ENCODE results near the gene CTIF.

The CTIF gene

DNA sequence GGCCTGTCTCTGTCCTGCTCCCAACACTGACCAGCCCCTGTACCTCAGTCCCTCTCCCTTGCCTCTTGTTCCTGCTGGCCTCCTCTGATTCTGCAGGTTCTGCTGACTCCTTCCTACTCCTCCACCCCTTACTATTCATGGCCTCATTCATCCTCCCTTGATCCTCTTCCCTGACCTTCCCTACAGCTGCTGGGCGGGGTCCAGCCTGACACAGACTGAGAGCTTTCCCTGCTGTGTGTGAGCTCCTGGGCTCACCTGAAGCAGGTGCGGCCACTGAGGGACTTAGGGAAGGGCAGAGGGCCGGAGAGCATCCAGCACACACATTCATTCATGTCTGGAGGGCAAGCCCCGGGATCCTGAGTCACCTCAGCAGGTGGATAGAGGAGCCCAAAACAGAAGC, 185.6 kb downstream of the CTIF start:
- H3K4me1 Mint-ChIP-seq (ENCODE audit: low read depth) = peaks cover 50% of the 10 kb centered on the region
- intact Hi-C loops (cut with micrococcal nuclease) = no loop called here
- H3K36me3 Mint-ChIP-seq (ENCODE audit: low read depth) = peaks cover 15% of the 10 kb centered on the region
- no peaks in the 10 kb centered on the region for H3K27me3 Mint-ChIP-seq
- H3K4me3 Mint-ChIP-seq = no peak overlapping the region
- H3K9me3 Mint-ChIP-seq = peaks cover 24% of the 10 kb centered on the region
- H3K27ac Mint-ChIP-seq = no peak overlapping the region

DNA sequence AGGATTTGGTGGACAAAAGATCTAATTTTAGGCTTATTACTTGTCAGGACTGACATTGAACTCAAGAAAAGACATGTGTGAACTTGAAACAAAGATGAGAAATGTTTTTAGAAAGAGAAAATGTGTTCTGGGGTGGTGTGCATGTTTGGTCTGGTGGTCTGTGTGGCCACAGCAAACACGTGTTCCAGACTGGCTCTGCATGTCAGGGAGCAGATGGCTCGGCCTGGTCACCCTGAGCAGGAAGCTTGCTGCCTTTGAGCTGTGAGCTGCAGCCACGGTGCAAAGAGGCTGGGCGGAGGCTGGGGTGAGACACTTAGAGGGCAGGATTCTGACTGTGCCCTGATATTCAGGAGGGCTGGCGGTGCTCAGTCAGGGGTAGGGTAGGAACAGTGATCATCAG, 186.1 kb downstream of the CTIF start:
- H3K27ac Mint-ChIP-seq = no peak overlapping the region
- H3K4me1 Mint-ChIP-seq (ENCODE audit: low read depth) = peaks cover 53% of the 10 kb centered on the region
- peaks cover 24% of the 10 kb centered on the region for H3K9me3 Mint-ChIP-seq
- H3K36me3 Mint-ChIP-seq (ENCODE audit: low read depth) = peaks cover 14% of the 10 kb centered on the region
- no peak overlapping the region for H3K4me3 Mint-ChIP-seq
- intact Hi-C loops (cut with micrococcal nuclease) = no loop called here
- no peaks in the 10 kb centered on the region for H3K27me3 Mint-ChIP-seq

DNA sequence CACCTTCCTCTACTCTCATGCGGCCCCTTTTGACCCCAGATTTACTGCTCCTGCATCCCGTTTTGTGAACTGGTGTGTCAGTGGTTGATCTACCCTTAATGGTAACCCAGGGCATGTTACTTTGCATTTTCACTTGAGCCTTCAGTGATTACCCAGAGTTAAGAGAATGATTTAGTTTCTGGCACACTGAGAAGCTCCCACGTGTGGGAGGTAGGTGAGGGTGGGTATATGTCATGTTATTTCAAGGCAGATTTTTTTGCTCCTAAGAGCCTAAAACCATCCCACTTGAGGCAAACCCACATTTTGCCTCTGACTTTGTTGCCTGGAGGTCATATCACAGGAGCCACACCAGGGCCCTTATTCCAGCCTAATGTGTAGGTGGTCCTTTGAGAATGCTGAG, 186.7 kb downstream of the CTIF start:
- Mint-ChIP-seq H3K4me1 (ENCODE audit: low read depth) (peaks cover 47% of the 10 kb centered on the region), H3K9me3 (peaks cover 24% of the 10 kb centered on the region), H3K27me3 (no peaks in the 10 kb centered on the region), H3K4me3 (no peak overlapping the region), H3K36me3 (ENCODE audit: low read depth) (peaks cover 14% of the 10 kb centered on the region), H3K27ac (no peak overlapping the region)
- intact Hi-C loops (cut with micrococcal nuclease) = no loop called here

DNA sequence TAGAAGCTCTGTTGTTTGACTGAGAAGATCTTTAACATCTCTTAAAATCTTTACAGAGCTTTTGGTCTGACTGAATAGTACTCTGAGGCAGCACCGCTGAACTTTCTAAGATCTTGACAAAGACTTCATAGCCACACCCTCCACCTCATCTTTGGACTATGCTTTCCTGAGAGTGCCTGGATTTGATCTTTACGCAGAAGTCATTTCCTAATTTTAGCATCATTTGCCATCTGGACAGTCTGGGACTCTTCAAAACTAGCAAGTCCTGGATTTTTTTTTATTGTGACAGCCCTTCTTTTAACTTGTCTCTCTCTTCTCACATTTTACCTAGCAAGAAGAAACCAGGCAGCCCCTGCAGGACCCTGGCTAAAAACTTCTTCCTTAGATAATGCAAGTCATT, 188.8 kb downstream of the CTIF start:
- peaks cover 24% of the 10 kb centered on the region for H3K9me3 Mint-ChIP-seq
- peaks cover 3% of the 10 kb centered on the region for H3K27me3 Mint-ChIP-seq
- intact Hi-C loops (cut with micrococcal nuclease) = no loop called here
- peaks cover 14% of the 10 kb centered on the region for H3K36me3 Mint-ChIP-seq (ENCODE audit: low read depth)
- H3K4me3 Mint-ChIP-seq = no peak overlapping the region
- peak overlapping the region; percentile 50 for H3K27ac Mint-ChIP-seq
- peaks cover 52% of the 10 kb centered on the region for H3K4me1 Mint-ChIP-seq (ENCODE audit: low read depth)

DNA sequence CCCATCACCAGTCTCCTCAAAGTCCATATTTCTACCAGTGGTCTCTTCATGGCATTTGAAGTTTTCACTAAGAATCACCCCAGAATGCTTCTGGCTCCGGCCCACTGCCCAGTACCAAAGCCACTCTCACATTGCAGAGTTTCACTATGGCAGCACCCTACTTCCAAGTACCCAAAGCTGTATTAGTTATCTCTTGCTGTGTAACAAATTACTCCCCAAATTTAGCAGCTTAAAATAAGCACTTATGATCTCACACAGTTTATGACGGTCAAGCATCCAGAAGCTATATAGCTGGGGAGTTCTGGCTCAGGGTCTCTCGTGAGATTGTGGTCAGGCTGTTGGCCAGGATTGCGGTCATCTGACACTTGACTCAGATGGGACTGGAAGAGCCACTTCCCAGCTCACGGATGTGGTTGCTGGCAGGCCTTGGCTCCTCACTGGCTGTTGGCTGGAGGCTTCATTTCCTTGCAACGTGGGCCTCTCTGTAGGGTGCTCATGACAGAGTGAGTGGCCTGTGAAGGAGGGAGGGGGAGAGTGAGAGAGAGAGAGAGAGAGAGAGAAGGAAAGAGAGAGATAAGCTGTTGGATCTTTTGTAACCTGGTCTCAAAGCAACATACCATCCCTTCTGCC, 189.5 kb downstream of the CTIF start:
- peaks cover 24% of the 10 kb centered on the region for H3K9me3 Mint-ChIP-seq
- H3K27me3 Mint-ChIP-seq = peaks cover 3% of the 10 kb centered on the region
- intact Hi-C loops (cut with micrococcal nuclease) = no loop called here
- H3K4me1 Mint-ChIP-seq (ENCODE audit: low read depth) = peaks cover 58% of the 10 kb centered on the region
- peak overlapping the region; percentile 50 for H3K27ac Mint-ChIP-seq
- H3K4me3 Mint-ChIP-seq = no peak overlapping the region
- H3K36me3 Mint-ChIP-seq (ENCODE audit: low read depth) = peaks cover 14% of the 10 kb centered on the region

DNA sequence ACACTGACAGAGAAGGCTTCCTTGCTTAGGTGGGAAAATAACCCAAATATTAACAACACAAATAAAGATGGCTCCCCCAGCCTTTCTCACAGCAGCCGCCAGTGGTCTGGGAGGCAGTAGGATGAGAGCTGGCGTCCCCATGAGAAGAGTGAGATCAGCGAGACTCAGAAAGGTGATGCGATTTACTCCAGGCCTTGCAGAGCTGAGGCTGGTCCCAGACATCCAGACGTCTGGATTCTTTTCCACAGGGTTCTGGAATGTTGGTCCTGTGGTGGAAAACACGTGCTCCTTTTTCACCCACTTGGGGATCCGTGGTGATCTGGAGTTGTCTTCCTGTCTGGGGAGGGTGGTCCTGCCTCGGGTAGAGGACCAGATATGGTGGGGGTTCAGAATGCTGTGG, 190.6 kb downstream of the CTIF start:
- intact Hi-C loops (cut with micrococcal nuclease) = no loop called here

DNA sequence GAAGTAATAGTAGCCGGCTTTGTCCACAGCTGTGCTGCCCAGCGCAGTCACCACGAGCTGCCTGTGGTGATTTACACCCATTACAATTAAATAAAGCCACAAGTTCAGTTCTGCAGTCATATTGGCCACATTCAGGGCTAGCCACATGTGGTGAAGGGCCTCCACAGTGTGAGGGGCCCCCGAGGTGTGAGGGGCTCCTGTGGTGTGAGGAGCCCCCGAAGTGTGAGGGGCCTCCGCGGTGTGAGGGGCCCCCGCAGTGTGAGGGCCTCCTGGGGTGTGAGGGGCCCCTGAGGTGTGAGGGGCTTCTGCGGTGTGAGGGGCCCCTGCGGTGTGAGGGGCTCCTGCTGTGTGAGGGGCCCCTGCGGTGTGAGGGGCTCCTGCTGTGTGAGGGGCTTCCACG, 191.2 kb downstream of the CTIF start:
- peaks cover 3% of the 10 kb centered on the region for H3K27me3 Mint-ChIP-seq
- peaks cover 69% of the 10 kb centered on the region for H3K4me1 Mint-ChIP-seq (ENCODE audit: low read depth)
- H3K4me3 Mint-ChIP-seq = no peak overlapping the region
- intact Hi-C loops (cut with micrococcal nuclease) = no loop called here
- H3K9me3 Mint-ChIP-seq = peaks cover 24% of the 10 kb centered on the region
- H3K36me3 Mint-ChIP-seq (ENCODE audit: low read depth) = peaks cover 14% of the 10 kb centered on the region
- peak overlapping the region; percentile 50 for H3K27ac Mint-ChIP-seq

More for the DNA sequence above, 190.6 kb downstream of the CTIF start:
- Mint-ChIP-seq H3K36me3 (ENCODE audit: low read depth) (peaks cover 14% of the 10 kb centered on the region), H3K4me1 (ENCODE audit: low read depth) (peaks cover 66% of the 10 kb centered on the region), H3K9me3 (peaks cover 24% of the 10 kb centered on the region), H3K27ac (peak overlapping the region; percentile 50), H3K4me3 (no peak overlapping the region), H3K27me3 (peaks cover 3% of the 10 kb centered on the region)

DNA sequence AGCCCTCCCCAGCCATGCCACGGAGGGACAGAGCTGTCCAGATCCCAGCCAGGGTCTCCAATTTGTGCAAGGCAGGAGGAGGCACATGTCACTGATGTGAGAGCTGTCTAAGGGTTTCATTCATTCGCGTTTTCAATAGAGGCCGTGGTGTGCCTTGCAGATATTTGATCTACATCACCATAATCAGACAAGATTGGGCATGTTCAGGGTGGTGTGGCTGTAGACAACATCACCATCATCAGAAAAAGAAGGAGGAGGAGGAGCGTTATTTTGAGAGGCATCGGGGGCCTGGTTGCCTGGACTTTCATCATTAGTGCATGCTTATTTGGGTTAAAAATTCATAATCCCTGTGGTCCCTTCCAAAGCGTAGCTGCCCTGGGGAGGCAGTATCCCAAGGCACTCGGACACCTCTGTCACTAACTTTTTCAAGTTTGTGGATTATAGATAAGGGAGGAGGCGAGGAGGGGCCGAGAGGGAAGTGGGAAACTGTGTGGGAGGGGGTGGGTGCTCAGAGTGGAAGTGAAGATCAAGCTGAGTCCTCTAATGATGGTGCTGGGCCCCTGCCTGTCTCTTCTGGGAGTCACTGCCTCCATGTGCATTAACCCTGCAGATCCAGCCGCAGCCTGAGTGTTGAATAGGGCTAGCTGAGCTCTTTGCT, 194.1 kb downstream of the CTIF start:
- Mint-ChIP-seq H3K36me3 (ENCODE audit: low read depth) (peaks cover 9% of the 10 kb centered on the region), H3K4me3 (peak overlapping the region; percentile 48), H3K4me1 (ENCODE audit: low read depth) (peaks cover 76% of the 10 kb centered on the region), H3K27ac (peak overlapping the region; percentile 10), H3K9me3 (peaks cover 10% of the 10 kb centered on the region), H3K27me3 (peaks cover 5% of the 10 kb centered on the region)
- intact Hi-C loops (cut with micrococcal nuclease) = no loop called here

DNA sequence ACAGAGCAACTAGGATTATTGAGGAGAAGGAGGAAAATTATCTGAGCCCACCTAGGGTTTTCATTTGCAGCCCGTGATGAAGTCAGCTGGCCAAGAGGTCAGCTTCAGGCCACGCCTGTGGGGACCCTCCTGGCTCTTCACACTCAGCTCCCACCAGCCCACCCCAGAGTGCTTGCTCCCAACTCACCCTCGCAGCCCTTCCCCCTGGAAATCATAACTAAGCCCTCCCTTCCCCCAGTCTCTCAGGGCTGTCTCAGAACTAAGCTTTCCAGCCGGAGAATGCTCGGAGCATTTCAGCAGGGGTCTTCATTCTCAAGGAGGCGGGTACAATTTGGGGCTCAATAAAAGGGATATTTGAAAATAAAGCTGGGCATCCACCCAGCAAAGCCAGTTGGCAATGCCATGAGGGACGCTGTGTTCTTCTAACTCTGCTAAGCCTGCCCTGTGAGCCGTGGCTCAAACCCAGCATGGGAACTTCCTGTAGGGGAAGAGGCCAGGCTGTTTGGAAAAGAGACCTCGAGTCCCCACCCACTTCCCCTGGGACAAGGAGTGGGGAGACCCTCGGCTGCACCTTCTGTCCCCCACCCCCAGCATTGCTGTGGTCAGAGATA, 194.9 kb downstream of the CTIF start:
- Mint-ChIP-seq H3K27me3 (peaks cover 5% of the 10 kb centered on the region), H3K4me1 (ENCODE audit: low read depth) (peaks cover 76% of the 10 kb centered on the region), H3K27ac (peak overlapping the region; percentile 10), H3K4me3 (peak overlapping the region; percentile 48), H3K36me3 (ENCODE audit: low read depth) (peaks cover 9% of the 10 kb centered on the region), H3K9me3 (peaks cover 1% of the 10 kb centered on the region)
- intact Hi-C loops (cut with micrococcal nuclease) = no loop called here

DNA sequence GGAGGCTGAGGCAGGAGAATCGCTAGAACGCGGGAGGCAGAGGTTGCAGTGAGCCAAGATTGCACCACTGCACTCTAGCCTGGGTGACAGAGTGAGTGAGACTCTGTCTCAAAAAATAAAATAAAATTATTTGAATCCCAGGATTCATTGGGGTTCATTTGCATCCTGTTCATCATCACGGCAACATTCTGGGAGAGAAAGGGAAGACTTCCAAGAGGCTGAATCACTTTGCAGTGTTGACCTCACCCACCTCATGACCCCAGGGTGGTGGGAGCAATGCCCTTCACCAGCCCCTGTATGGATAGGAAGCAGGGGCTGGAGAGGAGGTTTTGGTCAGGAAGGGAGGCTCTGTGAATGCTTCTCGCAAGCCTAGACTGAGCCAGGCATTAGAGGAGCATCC, 195.6 kb downstream of the CTIF start:
- peaks cover 5% of the 10 kb centered on the region for H3K27me3 Mint-ChIP-seq
- peaks cover 69% of the 10 kb centered on the region for H3K4me1 Mint-ChIP-seq (ENCODE audit: low read depth)
- no peaks in the 10 kb centered on the region for H3K9me3 Mint-ChIP-seq
- intact Hi-C loops (cut with micrococcal nuclease) = no loop called here
- H3K27ac Mint-ChIP-seq = no peak overlapping the region
- H3K4me3 Mint-ChIP-seq = no peak overlapping the region
- peaks cover 8% of the 10 kb centered on the region for H3K36me3 Mint-ChIP-seq (ENCODE audit: low read depth)

DNA sequence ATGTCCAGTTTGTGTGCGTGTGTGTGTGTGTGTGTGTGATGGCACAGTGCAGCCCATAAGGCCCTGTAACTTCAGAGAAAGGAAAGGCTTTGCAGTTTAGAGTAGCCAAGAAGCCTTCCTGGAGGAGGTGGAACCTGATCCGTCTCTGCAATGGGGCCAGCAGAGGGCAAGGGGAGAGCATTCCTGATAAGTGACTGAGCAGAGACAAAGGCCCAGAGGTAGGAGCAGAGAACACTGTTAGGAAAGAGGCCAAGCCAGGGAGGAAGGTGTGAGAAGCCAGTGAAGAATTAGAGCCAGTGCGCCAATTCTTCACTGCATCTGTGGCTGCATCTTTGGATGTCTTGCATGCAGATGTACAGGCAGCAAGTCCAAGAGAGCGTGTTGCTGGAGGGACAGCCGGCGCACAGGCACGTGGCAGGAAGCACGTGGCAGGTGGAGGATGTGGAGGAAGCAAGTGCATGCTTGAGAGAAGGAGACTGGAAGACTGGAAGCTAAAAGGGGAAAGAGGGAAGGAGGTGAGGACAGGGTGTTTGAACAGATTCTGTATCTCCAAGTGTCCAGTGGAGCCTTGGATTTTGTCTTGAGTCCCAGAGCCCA, 196.3 kb downstream of the CTIF start:
- H3K4me1 Mint-ChIP-seq (ENCODE audit: low read depth) = peaks cover 65% of the 10 kb centered on the region
- intact Hi-C loops (cut with micrococcal nuclease) = no loop called here
- peak overlapping the region; percentile 42 for H3K27ac Mint-ChIP-seq
- H3K4me3 Mint-ChIP-seq = no peak overlapping the region
- no peaks in the 10 kb centered on the region for H3K9me3 Mint-ChIP-seq
- peaks cover 5% of the 10 kb centered on the region for H3K27me3 Mint-ChIP-seq
- H3K36me3 Mint-ChIP-seq (ENCODE audit: low read depth) = peaks cover 8% of the 10 kb centered on the region

DNA sequence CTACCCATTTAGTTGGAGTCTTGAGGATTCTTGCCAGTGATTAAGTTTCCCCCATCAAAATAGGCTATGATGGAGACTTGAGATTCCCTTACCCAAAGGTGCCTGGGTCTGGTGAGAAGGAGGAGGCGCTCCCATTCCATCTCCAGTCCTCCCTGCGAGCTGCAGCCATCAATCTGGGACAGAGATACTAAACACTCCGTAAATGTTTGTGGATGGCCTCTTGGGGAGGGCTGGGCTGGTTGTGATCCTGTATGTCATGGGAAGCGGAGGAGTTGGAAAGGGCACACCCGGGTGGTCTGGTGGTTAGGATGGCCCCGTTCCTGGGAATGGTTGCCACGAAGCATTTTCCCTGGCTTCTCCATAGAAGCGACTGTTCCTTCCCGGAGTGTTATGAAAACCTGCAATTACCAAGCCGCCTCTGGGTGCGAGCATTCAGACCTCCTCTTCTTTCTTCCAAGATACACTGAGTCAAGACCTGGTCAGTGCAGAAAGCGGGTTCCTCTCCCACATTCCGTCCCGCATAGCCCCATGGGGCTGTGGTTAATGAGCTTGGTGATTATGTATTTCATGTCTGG, 196.9 kb downstream of the CTIF start:
- no peak overlapping the region for H3K27ac Mint-ChIP-seq
- peaks cover 63% of the 10 kb centered on the region for H3K4me1 Mint-ChIP-seq (ENCODE audit: low read depth)
- no peaks in the 10 kb centered on the region for H3K9me3 Mint-ChIP-seq
- peaks cover 4% of the 10 kb centered on the region for H3K27me3 Mint-ChIP-seq
- H3K36me3 Mint-ChIP-seq (ENCODE audit: low read depth) = peaks cover 8% of the 10 kb centered on the region
- no peak overlapping the region for H3K4me3 Mint-ChIP-seq
- intact Hi-C loops (cut with micrococcal nuclease) = no loop called here

DNA sequence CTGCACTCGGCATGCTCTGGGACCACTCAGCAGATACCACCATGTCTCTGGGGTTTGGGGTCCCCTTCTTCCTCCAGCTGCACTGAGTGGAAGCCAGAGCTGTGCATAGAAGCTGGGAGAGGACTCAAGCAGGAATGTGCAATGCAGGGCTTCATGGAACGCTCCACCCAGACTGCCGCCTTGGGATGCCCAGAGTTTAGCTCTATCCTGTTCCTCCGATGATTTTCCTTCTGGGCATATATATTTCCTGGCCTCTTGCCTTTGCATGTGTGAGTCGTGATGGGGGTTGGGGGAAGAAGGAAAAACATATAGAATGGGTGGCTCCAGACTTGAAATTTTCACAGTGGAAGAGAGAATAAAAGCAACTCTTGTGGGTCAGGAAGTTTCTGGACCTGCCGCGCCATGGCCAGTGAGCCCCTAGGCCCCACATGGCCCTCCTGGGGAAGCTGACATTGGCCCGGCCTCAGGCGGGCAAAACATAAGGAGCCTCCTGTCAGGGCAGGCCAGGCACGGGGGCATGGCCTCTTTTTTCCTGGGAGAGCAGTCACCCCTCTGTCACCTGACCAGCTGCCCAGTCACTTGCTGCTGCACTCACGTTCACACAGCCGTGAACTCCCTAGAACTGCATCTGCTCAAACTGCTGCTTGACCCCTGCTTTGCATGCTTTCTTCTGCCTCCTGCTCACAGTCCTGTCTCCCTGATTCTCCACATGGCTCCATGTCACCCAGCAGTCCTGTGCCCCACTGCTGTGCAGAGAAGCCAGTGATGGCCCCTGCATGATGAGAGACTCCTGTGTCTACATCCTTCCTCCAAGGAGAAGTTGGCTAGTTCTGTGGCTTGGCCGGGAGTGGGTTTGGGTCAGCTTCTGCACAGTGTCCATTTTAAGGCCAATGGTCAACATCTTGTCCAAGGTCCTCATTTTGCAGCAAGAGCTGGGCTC, 197.8 kb downstream of the CTIF start:
- Mint-ChIP-seq H3K9me3 (no peaks in the 10 kb centered on the region), H3K36me3 (ENCODE audit: low read depth) (peaks cover 8% of the 10 kb centered on the region), H3K4me3 (no peak overlapping the region), H3K4me1 (ENCODE audit: low read depth) (peaks cover 60% of the 10 kb centered on the region), H3K27ac (no peak overlapping the region), H3K27me3 (peaks cover 3% of the 10 kb centered on the region)
- intact Hi-C loops (cut with micrococcal nuclease) = no loop called here
